GM12875 (cell line): ENCODE results near the gene IQCE.
A peak's percentile ranks its signal among the peaks of the same experiment; 100 is the strongest.

ENCODE experiments used
- H3K4me3 ChIP-seq: one replicate; pipeline ENCODE4 v1.5.1; 2011; ENCODE audit warnings: low read depth, low read length, control low read depth
- CTCF ChIP-seq: IDR thresholded peaks from 2 replicates; pipeline ENCODE4 v1.5.1; 2011; ENCODE audit warnings: low read depth, mild to moderate bottlenecking, control low read depth, inconsistent platforms, low read length, moderate library complexity, borderline replicate concordance; ENCODE audit not compliant: insufficient read depth

IQCE gene

DNA sequence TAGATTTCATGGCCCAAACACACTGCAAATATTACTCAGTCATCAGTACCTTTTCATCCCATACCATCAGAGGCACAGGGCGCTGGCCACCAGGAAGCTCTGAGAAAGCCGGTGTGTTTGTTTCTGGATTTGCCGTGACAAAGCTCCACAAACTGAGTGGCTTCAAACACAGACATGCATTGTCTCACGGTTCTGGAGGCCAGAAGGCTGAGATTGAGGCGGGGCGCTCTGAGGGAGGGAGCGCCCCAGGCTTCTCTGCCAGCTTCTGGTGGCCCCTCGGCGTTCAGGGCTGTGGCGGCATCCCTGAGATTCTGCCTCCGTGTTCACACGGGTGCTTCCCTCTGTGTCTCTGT is 69.3 kb downstream of the IQCE start:
- TF ChIP-seq CTCF: no peak
- no peak overlapping the region for H3K4me3 ChIP-seq

DNA sequence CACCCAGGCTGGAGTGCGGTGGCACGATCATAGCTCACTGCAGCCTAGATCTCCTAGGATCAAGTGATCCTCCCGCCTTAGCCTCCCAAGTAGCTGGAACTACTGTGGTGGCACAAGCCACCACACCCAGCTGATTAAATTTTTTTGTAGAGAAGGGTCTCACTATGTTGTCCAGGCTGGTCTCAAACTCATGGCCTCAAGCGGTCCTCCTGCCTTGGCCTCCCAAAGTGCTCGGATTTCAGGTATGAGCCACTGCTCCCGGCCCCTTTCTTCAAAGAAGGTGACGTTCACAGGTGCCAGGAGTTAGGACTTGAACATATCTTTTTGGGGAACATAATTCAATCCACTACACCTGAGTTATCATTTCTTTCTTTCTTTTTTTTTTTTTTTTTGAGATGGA is 70.1 kb downstream of the IQCE start:
- no peak for TF ChIP-seq CTCF
- H3K4me3 ChIP-seq: no peak overlapping the region

DNA sequence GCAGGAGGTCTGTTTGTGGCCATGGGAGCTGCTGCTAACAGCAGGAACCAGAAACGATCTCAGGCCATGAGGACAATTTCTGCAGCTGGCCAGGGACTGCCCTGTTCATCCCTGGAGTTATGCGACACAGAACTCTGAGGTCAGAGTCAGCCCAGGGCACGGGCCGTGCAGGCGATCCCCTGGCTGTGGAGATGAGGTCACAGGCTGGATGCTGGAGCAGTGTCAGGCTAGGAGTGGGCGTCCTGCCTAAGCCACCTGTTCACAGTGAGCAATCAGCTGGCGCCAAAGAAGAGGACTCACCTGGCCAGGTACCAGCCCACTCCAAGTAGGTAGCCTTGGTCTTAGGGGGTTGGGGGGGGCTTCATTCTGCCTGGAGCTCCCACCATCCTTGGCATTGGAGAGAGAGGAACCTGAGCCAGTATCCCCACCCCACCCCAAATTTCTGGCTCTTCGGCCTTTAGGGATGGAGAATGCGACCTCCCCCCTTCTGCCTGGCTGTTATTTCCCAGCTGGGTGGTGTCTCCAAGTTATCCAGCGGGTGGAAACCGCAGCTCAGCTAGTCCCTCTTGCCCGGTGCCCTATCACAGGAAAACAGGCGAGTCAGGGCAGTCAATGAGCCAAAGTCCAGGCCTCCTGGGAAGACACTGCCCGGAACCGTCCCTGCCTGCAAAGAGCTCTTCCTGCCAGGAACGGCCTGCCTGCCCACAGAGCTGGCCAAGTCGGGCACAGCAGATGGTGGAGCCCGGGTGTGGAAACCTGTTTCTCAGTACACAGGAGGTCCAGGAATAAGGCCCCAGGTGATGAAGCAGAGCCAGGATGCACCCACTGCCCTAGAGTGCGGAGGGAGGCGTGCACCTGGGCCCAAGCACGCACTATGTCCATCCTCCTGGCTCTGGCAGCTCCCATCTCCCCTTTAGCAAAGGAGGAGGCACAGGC is 71.2 kb downstream of the IQCE start:
- no peak overlapping the region for H3K4me3 ChIP-seq
- no peak for TF ChIP-seq CTCF

DNA sequence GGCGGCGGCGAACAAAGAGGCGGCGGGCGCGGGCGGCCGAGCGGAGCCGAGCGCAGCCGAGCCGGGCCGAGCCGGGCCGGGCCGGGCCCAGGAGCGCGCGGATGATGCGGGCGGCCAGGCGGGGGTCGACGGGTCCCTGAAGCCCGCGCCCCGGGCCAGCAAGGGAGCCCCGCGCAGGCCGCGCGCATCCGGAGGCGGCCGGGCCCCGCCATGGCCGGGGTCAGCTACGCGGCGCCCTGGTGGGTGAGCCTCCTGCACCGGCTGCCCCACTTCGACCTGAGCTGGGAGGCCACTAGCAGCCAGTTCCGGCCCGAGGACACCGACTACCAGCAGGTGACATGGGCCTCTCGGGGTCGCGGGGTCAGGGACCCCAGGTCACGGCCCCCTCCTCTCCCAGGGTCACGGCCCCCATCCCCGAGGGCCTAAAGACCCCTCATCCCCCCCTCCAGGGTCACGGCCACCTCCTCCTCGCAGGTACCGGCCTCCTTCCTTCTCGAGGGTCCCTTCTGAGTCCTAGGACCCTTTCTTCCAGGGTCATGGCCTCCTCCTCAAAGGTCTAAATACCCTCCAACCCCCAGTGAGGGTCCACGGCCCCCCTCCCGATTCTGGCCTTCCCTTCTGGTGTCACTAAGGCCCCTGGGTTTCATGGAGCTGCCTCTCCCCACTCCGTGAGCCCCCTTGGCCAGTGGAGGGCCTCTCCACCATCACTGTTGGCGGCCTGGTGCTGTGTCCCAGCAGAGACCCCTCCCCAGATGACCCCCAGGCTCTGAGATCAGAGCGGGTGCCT is 73.4 kb downstream of the IQCE start, which contains the start of gene TTYH3:
TTYH3 (plus strand) TSS at position 41 of the 787 bp plus-strand sequence; CDS start at position 211, 170 bp downstream.
- H3K4me3 ChIP-seq: peak within 1 kb of the TSS; percentile 87
- no peak for TF ChIP-seq CTCF

- H3K4me3 ChIP-seq: peak overlapping the region; percentile 87
These were observed 74.2 kb downstream of the IQCE start for GRCh38 chr7:2632733-2633537.

More at GRCh38 chr7:2632733-2633537, 74.2 kb downstream of the IQCE start:
- TF ChIP-seq CTCF: no peak
